Sigmoid colon (tissue), 7 donors: Measurements from ENCODE around the gene PHLDB1. TPM values are rescaled to one million over a fixed set of nuclear protein-coding genes. Genes with fewer than 3 reads are reported as not detected.

Source experiments
- DNase-seq: peaks from one replicate; pipeline ENCODE4 v3.0.0-alpha.2; 2019
- H3K27ac ChIP-seq, 4 donors: fragments of 200-600 bp; sonication (generic); one replicate each; pipeline ENCODE4 v1.5.1; 2016 to 2019; ENCODE audit warnings: mild to moderate bottlenecking in 1 of 4
- H3K27me3 ChIP-seq, 3 donors: fragments of 200-600 bp; sonication (generic); one replicate each; pipeline ENCODE4 v1.5.1; 2019; ENCODE audit warnings: mild to moderate bottlenecking in 1 of 3
- H3K36me3 ChIP-seq, 4 donors: fragments of 200-600 bp; sonication (generic); one replicate each; pipeline ENCODE4 v1.5.1; 2016 to 2019
- H3K4me1 ChIP-seq, 4 donors: fragments of 200-600 bp; sonication (generic); one replicate each; pipeline ENCODE4 v1.5.1; 2017 to 2019
- H3K4me3 ChIP-seq, 4 donors: fragments of 200-600 bp; sonication (generic); one replicate each; pipeline ENCODE4 v1.5.1; 2017 to 2019; ENCODE audit warnings: mild to moderate bottlenecking in 2 of 4, moderate library complexity in 1 of 4
- H3K9me3 ChIP-seq, 4 donors: fragments of 200-600 bp in 3 of 4; sonication (generic) in 3 of 4; one replicate each; pipeline versions ENCODE4 v1.5.1 to v1.6.1; 2013 to 2019
- EP300 ChIP-seq, 4 donors: sonication (generic); formaldehyde crosslinking; IDR thresholded peaks; one replicate each; pipeline ENCODE4 v1.6.1; 2017; ENCODE audit warnings: antibody characterized with exemption in 4 of 4
- POLR2A ChIP-seq, 2 donors: fragments of 450-650 bp; IDR thresholded peaks; one replicate each; pipeline ENCODE4 v1.6.1; 2016; ENCODE audit warnings: antibody characterized with exemption in 2 of 2, mild to moderate bottlenecking in 2 of 2, moderate library complexity in 2 of 2
- POLR2AphosphoS5 ChIP-seq, 4 donors: sonication (generic); formaldehyde crosslinking; IDR thresholded peaks; one replicate each; pipeline ENCODE4 v1.6.1; 2017; ENCODE audit warnings: antibody characterized with exemption in 4 of 4
- WGBS, 2 donors: extraction: QIAGEN DNeasy Blood & Tissue Kit; methylation state at CpG; one replicate each; pipeline ENCODE4 v1.1.7; 2013; 5-methylcytosine and 5-hydroxymethylcytosine counted together
- intact Hi-C: fragments of 100-400 bp; cut with DNase I; formaldehyde crosslinking; loops from one replicate; pipeline ENCODE4 v1.15.1; 2023
- polyA plus RNA-seq, 3 donors: library from polyadenylated mRNA; stranded (reverse); fragments of 200-250 nt; gene quantifications; one replicate each; pipeline ENCODE4 v1.2.3, GENCODE V29; 2013
- total RNA-seq, 4 donors: library from RNA; depleted of rRNA; stranded (reverse); fragments of >200 nt; gene quantifications; one replicate each; pipeline ENCODE4 v1.1.0, GENCODE V29; 2016
- TF ChIP-seq, protein P1 (sequence below), 4 experiments: fragments of 450-650 bp in 3 of 4; fragments of 200-600 bp in 1 of 4; IDR thresholded peaks; one replicate each; pipeline ENCODE4 v1.5.1; 2016 to 2019; ENCODE audit warnings: antibody characterized with exemption in 4 of 4, mild to moderate bottlenecking in 3 of 4, moderate library complexity in 2 of 4
- donor health status: healthy with polysubstance abuse.
- donor health status: Bipolar disorder and iron deficiency.
- donor health status: healthy.

Gene PHLDB1
- total and polyA plus RNA-seq, 7 donors = 33.6 to 126 (median 51.8) TPM

DNA sequence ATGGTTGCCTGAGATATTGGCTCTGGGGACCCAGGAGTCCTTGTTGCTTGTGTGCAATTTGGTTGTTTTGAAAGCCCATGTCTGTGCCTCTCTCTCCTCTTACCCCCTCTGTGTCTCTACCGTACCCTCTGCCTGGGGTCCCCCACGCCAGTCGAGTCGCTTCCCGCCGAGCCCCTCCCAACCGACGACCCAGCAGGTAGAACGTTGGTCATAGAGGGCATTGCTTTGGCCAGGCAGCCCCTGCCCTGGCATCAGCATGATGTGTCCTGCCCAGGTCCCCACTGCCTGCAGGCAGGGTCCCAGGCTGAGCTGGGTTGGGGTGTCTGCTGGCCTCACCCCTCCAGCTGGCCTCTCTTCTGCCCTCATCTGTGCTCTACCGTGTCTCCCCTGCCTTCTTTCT lies 37.1 kb downstream of the PHLDB1 start:
- Histone ChIP-seq H3K36me3 (peaks cover 13 to 88% (median 58%) of the 10 kb centered on the region in 4 donors), H3K27ac (no peak overlapping the region), H3K4me1 (peaks cover 0 to 21% (median 12%) of the 10 kb centered on the region in 4 donors), H3K27me3 (no peaks in the 10 kb centered on the region), H3K4me3 (no peak overlapping the region), H3K9me3 (no peaks in the 10 kb centered on the region)
- TF ChIP-seq EP300 (IDR thresholded peaks at IDR 0.05) = no peak
- no peak for TF ChIP-seq POLR2AphosphoS5 (IDR thresholded peaks at IDR 0.05)
- TF ChIP-seq POLR2A (IDR thresholded peaks at IDR 0.05) = no peak
- intact Hi-C loops = no loop called here
- no peak for DNase-seq
- WGBS, 2 donors = 91 to 93% methylated on average over 10 of the region's 10 CpGs

DNA sequence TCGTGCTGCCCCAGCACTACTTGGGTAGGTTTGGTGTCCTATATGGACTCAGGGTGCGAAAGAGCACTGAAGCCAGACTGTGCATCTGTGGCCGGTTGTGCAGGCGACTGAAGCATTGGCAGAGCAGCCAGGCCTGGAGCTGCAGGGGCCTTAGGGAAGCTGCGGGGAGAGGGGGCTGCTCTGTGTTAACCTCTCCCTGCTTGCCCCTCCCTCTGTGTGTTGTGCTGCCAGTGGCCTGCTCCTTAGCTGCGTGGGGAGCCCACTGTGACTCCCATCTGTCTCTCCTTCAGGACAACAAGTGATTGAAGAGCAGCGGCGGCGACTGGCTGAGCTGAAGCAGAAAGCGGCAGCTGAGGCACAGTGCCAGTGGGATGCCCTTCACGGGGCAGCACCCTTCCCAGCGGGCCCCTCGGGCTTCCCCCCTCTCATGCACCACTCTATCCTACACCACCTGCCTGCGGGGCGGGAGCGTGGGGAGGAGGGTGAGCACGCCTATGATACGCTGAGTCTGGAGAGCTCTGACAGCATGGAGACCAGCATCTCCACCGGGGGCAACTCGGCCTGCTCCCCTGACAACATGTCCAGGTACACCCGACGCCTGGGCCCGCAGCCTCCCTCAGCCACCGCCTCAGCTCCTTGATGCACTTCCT lies 37.8 kb downstream of the PHLDB1 start:
- no peak for TF ChIP-seq POLR2AphosphoS5 (IDR thresholded peaks at IDR 0.05)
- TF ChIP-seq, protein P1, sequence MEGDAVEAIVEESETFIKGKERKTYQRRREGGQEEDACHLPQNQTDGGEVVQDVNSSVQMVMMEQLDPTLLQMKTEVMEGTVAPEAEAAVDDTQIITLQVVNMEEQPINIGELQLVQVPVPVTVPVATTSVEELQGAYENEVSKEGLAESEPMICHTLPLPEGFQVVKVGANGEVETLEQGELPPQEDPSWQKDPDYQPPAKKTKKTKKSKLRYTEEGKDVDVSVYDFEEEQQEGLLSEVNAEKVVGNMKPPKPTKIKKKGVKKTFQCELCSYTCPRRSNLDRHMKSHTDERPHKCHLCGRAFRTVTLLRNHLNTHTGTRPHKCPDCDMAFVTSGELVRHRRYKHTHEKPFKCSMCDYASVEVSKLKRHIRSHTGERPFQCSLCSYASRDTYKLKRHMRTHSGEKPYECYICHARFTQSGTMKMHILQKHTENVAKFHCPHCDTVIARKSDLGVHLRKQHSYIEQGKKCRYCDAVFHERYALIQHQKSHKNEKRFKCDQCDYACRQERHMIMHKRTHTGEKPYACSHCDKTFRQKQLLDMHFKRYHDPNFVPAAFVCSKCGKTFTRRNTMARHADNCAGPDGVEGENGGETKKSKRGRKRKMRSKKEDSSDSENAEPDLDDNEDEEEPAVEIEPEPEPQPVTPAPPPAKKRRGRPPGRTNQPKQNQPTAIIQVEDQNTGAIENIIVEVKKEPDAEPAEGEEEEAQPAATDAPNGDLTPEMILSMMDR (IDR thresholded peaks at IDR 0.05) = no peak
- TF ChIP-seq EP300 (IDR thresholded peaks at IDR 0.05) = no peak
- no peak for TF ChIP-seq POLR2A (IDR thresholded peaks at IDR 0.05)
- intact Hi-C loops = no loop called here
- WGBS, 2 donors = 96 to 97% methylated on average over 24 of the region's 24 CpGs
- DNase-seq = no peak
- no peak overlapping the region for H3K27ac ChIP-seq
- no peaks in the 10 kb centered on the region for H3K9me3 ChIP-seq
- H3K4me1 ChIP-seq = peaks cover 0 to 15% (median 9%) of the 10 kb centered on the region in 4 donors
- no peak overlapping the region for H3K4me3 ChIP-seq
- H3K36me3 ChIP-seq = peaks cover 19 to 88% (median 64%) of the 10 kb centered on the region in 4 donors
- H3K27me3 ChIP-seq = no peaks in the 10 kb centered on the region

DNA sequence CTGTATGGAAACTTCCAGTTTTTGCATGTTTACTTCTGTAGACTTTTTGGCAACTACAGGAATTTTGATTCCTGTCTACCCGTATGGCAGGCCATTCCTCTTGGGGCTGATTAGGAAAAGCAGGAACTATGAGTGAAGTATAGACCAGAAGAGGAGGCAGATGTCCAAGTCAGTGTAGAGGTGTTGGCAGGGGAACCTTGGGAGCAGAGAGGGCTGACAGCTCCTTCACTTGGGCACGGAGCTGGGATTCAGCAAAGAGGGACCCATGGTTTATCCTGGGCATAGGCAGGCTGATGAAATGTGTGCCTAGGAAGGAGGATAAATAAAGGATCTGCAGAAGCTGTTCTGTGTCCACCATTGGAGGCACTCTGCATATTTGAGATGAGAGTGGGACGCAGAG lies 39.0 kb downstream of the PHLDB1 start:
- Histone ChIP-seq H3K4me3 (no peak overlapping the region), H3K4me1 (peaks cover 0 to 3% (median 1%) of the 10 kb centered on the region in 4 donors), H3K36me3 (peaks cover 31 to 98% (median 72%) of the 10 kb centered on the region in 4 donors), H3K9me3 (no peaks in the 10 kb centered on the region), H3K27ac (no peak overlapping the region), H3K27me3 (no peaks in the 10 kb centered on the region)
- DNase-seq = peak; percentile 19
- intact Hi-C loops = no loop called here
- 82 to 85% methylated on average over 3 of the region's 3 CpGs for WGBS, 2 donors
- TF ChIP-seq POLR2A (IDR thresholded peaks at IDR 0.05) (no peak), EP300 (IDR thresholded peaks at IDR 0.05) (no peak)

DNA sequence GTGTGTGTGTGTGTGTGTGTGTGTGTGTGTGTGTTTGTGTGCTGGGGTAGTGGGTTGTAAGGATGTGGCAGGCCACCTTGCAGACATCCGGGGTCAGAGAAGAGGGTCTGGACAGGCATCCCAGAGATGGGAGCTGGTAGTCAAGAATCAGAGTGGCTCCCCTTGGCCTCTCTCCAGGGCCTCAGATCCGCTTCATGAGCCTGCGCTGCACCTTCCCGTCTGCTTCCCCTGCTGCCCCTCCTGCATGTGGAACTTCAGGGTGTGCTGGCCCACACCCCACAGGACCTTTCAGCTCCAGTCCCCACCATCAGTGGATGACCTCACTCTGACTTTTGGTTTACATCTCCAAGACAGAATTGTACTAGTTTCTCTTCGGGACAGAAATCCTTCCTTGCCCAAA lies 40.9 kb downstream of the PHLDB1 start:
- TF ChIP-seq POLR2AphosphoS5 (IDR thresholded peaks at IDR 0.05) (no peak), EP300 (IDR thresholded peaks at IDR 0.05) (no peak), POLR2A (IDR thresholded peaks at IDR 0.05) (no peak)
- TF ChIP-seq, protein P1 (IDR thresholded peaks at IDR 0.05) = no peak
- Histone ChIP-seq H3K9me3 (no peaks in the 10 kb centered on the region), H3K27me3 (no peaks in the 10 kb centered on the region), H3K4me3 (no peak overlapping the region), H3K36me3 (peaks cover 38 to 98% (median 78%) of the 10 kb centered on the region in 4 donors), H3K27ac (no peak overlapping the region), H3K4me1 (peaks cover 0 to 6% (median 0%) of the 10 kb centered on the region in 4 donors)
- intact Hi-C loops = no loop called here
- 76 to 84% methylated on average over 5 of the region's 5 CpGs for WGBS, 2 donors
- peak; percentile 63 for DNase-seq

DNA sequence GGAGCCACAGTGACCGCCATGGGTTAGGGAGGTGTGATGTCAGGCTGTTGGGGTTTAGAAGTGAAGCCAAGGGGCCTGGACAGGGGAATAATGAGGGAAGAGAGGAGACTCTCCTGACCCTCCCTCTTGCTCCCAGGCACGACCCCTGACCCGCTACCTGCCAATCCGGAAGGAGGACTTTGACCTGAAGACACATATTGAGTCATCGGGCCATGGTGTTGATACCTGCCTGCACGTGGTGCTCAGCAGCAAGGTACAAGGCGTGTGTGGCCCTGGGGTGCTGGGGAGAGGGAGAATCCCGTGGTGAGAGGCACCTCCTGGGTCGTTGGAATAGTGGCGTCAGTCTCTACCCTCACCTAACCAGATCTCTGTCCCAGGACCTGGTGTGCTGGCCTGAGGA lies 42.5 kb downstream of the PHLDB1 start:
- Histone ChIP-seq H3K4me3 (no peak overlapping the region), H3K4me1 (peaks cover 0 to 6% (median 0%) of the 10 kb centered on the region in 4 donors), H3K9me3 (no peaks in the 10 kb centered on the region), H3K36me3 (peaks cover 33 to 96% (median 69%) of the 10 kb centered on the region in 4 donors), H3K27ac (no peak overlapping the region), H3K27me3 (no peaks in the 10 kb centered on the region)
- intact Hi-C loops = no loop called here
- no peak for TF ChIP-seq EP300 (IDR thresholded peaks at IDR 0.05)
- no peak for TF ChIP-seq POLR2A (IDR thresholded peaks at IDR 0.05)
- TF ChIP-seq POLR2AphosphoS5 (IDR thresholded peaks at IDR 0.05) = no peak
- TF ChIP-seq, protein P1 (IDR thresholded peaks at IDR 0.05) = no peak
- WGBS, 2 donors = 46 to 82% methylated on average over 10 of the region's 10 CpGs
- DNase-seq = no peak
